GM12878 (cell line): ENCODE measurements around the gene TMEM40. TPM values are rescaled to one million over a fixed set of nuclear protein-coding genes. Genes with fewer than 3 reads are reported as not detected.

Source experiments
- ATAC-seq: fragments of 200-7000 bp; cut with Tn5 transposase; 3 replicates; pipeline ENCODE4 v1.9.1; 2020; ENCODE audit warnings: mild to moderate bottlenecking, moderate library complexity
- BruUV-seq: library from RNA; stranded (reverse); fragments of 400-500 nt; replicated peaks from 2 replicates; lab custom pipeline; 2021; lab: Mats Ljungman, UMichigan
- CTCF ChIA-PET: fragments of 300-600 bp; sonication (Branson Sonifier 250); formaldehyde crosslinking; extraction: SDS; loops from one replicate; lab custom pipeline; 2021; ENCODE audit warnings: inconsistent platforms; lab: Yijun Ruan, JAX
- POLR2A ChIA-PET: fragments of 350-600 bp; formaldehyde crosslinking; extraction: SDS; loops from one replicate; lab custom pipeline; 2021; ENCODE audit warnings: inconsistent platforms; lab: Charles Lee
- RAD21 ChIA-PET: fragments of 300-600 bp; sonication (Branson Sonifier 250); formaldehyde crosslinking; loops from one replicate; lab custom pipeline; 2023; ENCODE audit warnings: antibody characterized with exemption; ENCODE audit not compliant: unreplicated experiment; lab: Charles Lee
- SMC1A ChIA-PET: fragments of 300-600 bp; sonication (Branson Sonifier 250); formaldehyde crosslinking; loops from one replicate; lab custom pipeline; 2023; ENCODE audit not compliant: unreplicated experiment, uncharacterized antibody; lab: Charles Lee
- DNase-seq: peaks from one replicate; pipeline ENCODE4 v3.0.0-alpha.2; 2011; ENCODE audit warnings: low read depth, low spot score
- FAIRE-seq: peaks from 3 replicates; lab custom pipeline; 2011; peaks lifted over from hg19 to GRCh38; lab: Jason Lieb, UNC
- H2AFZ ChIP-seq: 2 replicates; pipeline ENCODE4 v1.6.0; 2011; ENCODE audit warnings: low read depth, low read length, control low read depth; ENCODE audit not compliant: control insufficient read depth
- H3K27ac ChIP-seq: 2 replicates; pipeline ENCODE4 v1.5.1; 2011; ENCODE audit warnings: control low read depth; ENCODE audit not compliant: control insufficient read depth, insufficient read depth
- H3K27me3 ChIP-seq, 2 experiments: replicated peaks in 1 of 2; 2 replicates each; pipeline versions ENCODE4 v1.6.0 to v1.6.1; 2011; ENCODE audit warnings: low read length in 1 of 2; ENCODE audit not compliant: control insufficient read depth in 2 of 2, insufficient read depth in 2 of 2
- H3K36me3 ChIP-seq, 2 experiments: 2 replicates each; pipeline ENCODE4 v1.5.1; 2011; ENCODE audit warnings: low read length in 1 of 2; ENCODE audit not compliant: control insufficient read depth in 2 of 2, insufficient read depth in 2 of 2
- H3K4me1 ChIP-seq: 2 replicates; pipeline ENCODE4 v1.6.1; 2011; ENCODE audit warnings: mild to moderate bottlenecking, low read length, moderate library complexity, mixed read lengths; ENCODE audit not compliant: control insufficient read depth, insufficient read depth
- H3K4me2 ChIP-seq: 2 replicates; pipeline ENCODE4 v1.6.0; 2011; ENCODE audit warnings: control low read depth; ENCODE audit not compliant: control insufficient read depth, insufficient read depth
- H3K4me3 ChIP-seq: fragments of 200-600 bp; sonication (generic); 2 replicates; pipeline ENCODE4 v1.5.1; 2016
- H3K79me2 ChIP-seq: 2 replicates; pipeline ENCODE4 v1.6.0; 2011; ENCODE audit warnings: low read length; ENCODE audit not compliant: control insufficient read depth, insufficient read depth
- H3K9ac ChIP-seq: 2 replicates; pipeline ENCODE4 v1.8.0; 2011; ENCODE audit warnings: low read length, control low read depth, mixed read lengths; ENCODE audit not compliant: control insufficient read depth, insufficient read depth
- H3K9me3 ChIP-seq: replicated peaks from 3 replicates; pipeline ENCODE4 v1.5.1; 2011; ENCODE audit warnings: mild to moderate bottlenecking, low read length; ENCODE audit not compliant: control insufficient read depth, insufficient read depth
- H4K20me1 ChIP-seq: 2 replicates; pipeline ENCODE4 v1.6.0; 2011; ENCODE audit not compliant: control insufficient read depth, insufficient read depth
- CEBPZ ChIP-seq: fragments of 150-350 bp; IDR thresholded peaks from 2 replicates; pipeline ENCODE4 v1.6.1; 2016; ENCODE audit warnings: low read depth, low read length
- GATAD2B ChIP-seq: fragments of 450-650 bp; conservative IDR thresholded peaks from 2 replicates; pipeline ENCODE4 v1.6.1; 2017; ENCODE audit warnings: low read depth, mild to moderate bottlenecking, moderate library complexity
- IRF5 ChIP-seq: fragments of 450-650 bp; IDR thresholded peaks from 2 replicates; pipeline ENCODE4 v1.6.1; 2017; ENCODE audit warnings: borderline replicate concordance
- LARP7 ChIP-seq: fragments of 450-650 bp; IDR thresholded peaks from 2 replicates; pipeline ENCODE4 v1.6.1; 2017; ENCODE audit warnings: mild to moderate bottlenecking
- PAX8 ChIP-seq: fragments of 450-650 bp; IDR thresholded peaks from 2 replicates; pipeline ENCODE4 v1.6.1; 2017; ENCODE audit warnings: mild to moderate bottlenecking, moderate library complexity
- PKNOX1 ChIP-seq: fragments of 450-650 bp; IDR thresholded peaks from 2 replicates; pipeline ENCODE4 v1.6.1; 2016; ENCODE audit warnings: mild to moderate bottlenecking
- POLR2AphosphoS5 ChIP-seq: IDR thresholded peaks from 2 replicates; pipeline ENCODE4 v1.6.1; 2011; ENCODE audit warnings: mild to moderate bottlenecking, low read length, inconsistent platforms
- RCOR1 ChIP-seq: conservative IDR thresholded peaks from 2 replicates; pipeline ENCODE4 v1.6.1; 2012; ENCODE audit warnings: low read depth, low read length, improper control_type of control experiment
- SPI1 ChIP-seq: IDR thresholded peaks from 2 replicates; pipeline ENCODE4 v1.6.1; 2011; ENCODE audit warnings: low read depth, mild to moderate bottlenecking, low read length, moderate library complexity, borderline replicate concordance; ENCODE audit not compliant: insufficient read depth
- WGBS: methylation state at CpG from one replicate; pipeline ENCODE4 v1.1.6; 2016; ENCODE audit warnings: low lambda C conversion rate; ENCODE audit not compliant: insufficient replicate concordance, insufficient coverage; ENCODE audit errors: missing lambda C conversion rate; 5-methylcytosine and 5-hydroxymethylcytosine counted together
- in situ Hi-C: fragments of 300-500 bp; cut with MboI; formaldehyde crosslinking; loops from 9 replicates; pipeline ENCODE4 v1.14.3; 2018; ENCODE audit warnings: mixed read lengths
- intact Hi-C: fragments of 100-400 bp; cut with micrococcal nuclease; formaldehyde crosslinking; loops from one replicate; pipeline ENCODE4 v1.14.2; 2022; ENCODE audit not compliant: unreplicated experiment
- polyA plus RNA-seq, 11 experiments: library from polyadenylated mRNA; depleted of rRNA in 4 of 11; unstranded in 6 of 11; stranded (reverse) in 5 of 11; fragments of >200 nt; fragmentation: Nextera tagmentation in 4 of 11; fragmentation: Illumina TruSeq in 1 of 11; extraction: Ambion mirVana in 4 of 11; extraction: Trizol in 1 of 11; gene quantifications; 1 replicate in 1 of 11; 2 replicates in 10 of 11; pipeline versions ENCODE4 v1.2.1 to v1.2.3, GENCODE V29; 2011 to 2016; ENCODE audit warnings: inconsistent platforms in 2 of 11, missing spikeins in 2 of 11, low read depth in 1 of 11
- total RNA-seq, 4 experiments: library from RNA; depleted of rRNA in 3 of 4; stranded (reverse); fragments of >200 nt in 3 of 4; fragmentation: Illumina TruSeq in 1 of 4; extraction: Trizol in 1 of 4; gene quantifications; 2 replicates each; pipeline versions ENCODE4 v1.2.1 to v1.2.3, GENCODE V29; 2013 to 2021

TMEM40 gene
- total and polyA plus RNA-seq, 10 of the 15 experiments (the other 5 are each of a cell fraction or from before 2014, with no cell fraction given) = 0.10 to 0.46 (median 0.27) TPM; not detected in 3

GRCh38 chr3:12782172-12782815, 23.2 kb upstream of the TMEM40 start:
- in situ Hi-C loops = no loop called here
- Histone ChIP-seq H3K4me3 (no peak overlapping the region), H3K9me3 (no peaks in the 10 kb centered on the region), H3K79me2 (no peaks in the 10 kb centered on the region), H4K20me1 (no peaks in the 10 kb centered on the region), H3K9ac (no peak overlapping the region), H3K27ac (no peak overlapping the region), H3K4me1 (no peaks in the 10 kb centered on the region), H3K36me3 (no peaks in the 10 kb centered on the region), H2AFZ (no peak overlapping the region), H3K27me3 (peaks cover 2 to 4% of the 10 kb centered on the region in 2 experiments; a peak in 2 of 4 replicates), H3K4me2 (no peak overlapping the region)
- CTCF ChIA-PET = interaction anchor here (0.9 kb wide), 1 partner anchor 8 kb away, joined by 4 read pairs; no protein-coding TSS in a partner anchor
- SMC1A ChIA-PET = interaction anchor here (0.7 kb wide), 1 partner anchor 59 kb away, joined by 3 read pairs; the partner anchor contains the start of gene RPL32
- intact Hi-C loops = no loop called here
- DNase-seq = no peak
- TF ChIP-seq LARP7 (no peak), PKNOX1 (peak; percentile 45), POLR2AphosphoS5 (no peak), SPI1 (no peak)
- BruUV-seq = no TSS peak
- POLR2A ChIA-PET = no interaction called here
- WGBS = 45% methylated on average over 6 of the region's 6 CpGs
- peak; percentile 36; the same call in 1 of the 3 replicates for ATAC-seq
- FAIRE-seq = no peak
- RAD21 ChIA-PET = interaction anchor here (0.6 kb wide), 1 partner anchor 21 kb away, joined by 3 read pairs; no protein-coding TSS in a partner anchor

DNA sequence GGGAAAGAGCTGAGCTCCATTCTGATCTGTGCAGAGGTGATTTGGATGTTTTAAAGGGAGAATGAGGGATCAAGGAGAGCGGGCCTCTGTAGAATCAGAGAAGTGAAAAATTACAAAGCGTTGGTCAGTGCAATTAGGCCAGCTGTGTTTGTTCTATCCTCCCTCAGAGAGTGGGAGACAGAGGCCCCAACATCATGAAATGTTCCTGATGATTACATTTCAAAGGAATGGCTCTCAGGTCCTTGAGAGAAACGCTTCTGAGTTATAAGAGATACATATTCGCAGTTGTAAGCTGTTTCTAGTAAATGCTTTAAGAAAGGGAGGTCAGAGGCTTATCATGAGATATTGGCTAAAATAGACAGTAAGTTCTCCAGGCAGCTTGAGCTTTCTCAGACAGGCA, 21.7 kb upstream of the TMEM40 start:
- H3K4me1 ChIP-seq = no peaks in the 10 kb centered on the region
- ChIA-PET SMC1A (interaction anchor here (0.6 kb wide), 1 partner anchor 52 kb away, joined by 4 read pairs; no protein-coding TSS in a partner anchor), RAD21 (interaction anchor here (1.7 kb wide), 1 partner anchor 29 kb away, joined by 3 read pairs; no protein-coding TSS in a partner anchor), CTCF (interaction anchor here (0.6 to 1.3 kb wide), 4 partner anchors 11 to 467 kb away, joined by 3 to 4 read pairs (median 3); partner anchors contain the start of gene RPL32), POLR2A (no interaction called here)
- no peak overlapping the region for H3K4me2 ChIP-seq
- DNase-seq = no peak
- no peaks in the 10 kb centered on the region for H4K20me1 ChIP-seq
- H3K27me3 ChIP-seq = peaks cover 2 to 4% of the 10 kb centered on the region in 2 experiments; a peak in 2 of 4 replicates
- H3K9me3 ChIP-seq = no peaks in the 10 kb centered on the region
- H3K9ac ChIP-seq = no peak overlapping the region
- 18% methylated on average over 4 of the region's 4 CpGs for WGBS
- no peak overlapping the region for H3K4me3 ChIP-seq
- in situ Hi-C loops (no loop called here), intact Hi-C loops (no loop called here)
- no peak overlapping the region for H3K27ac ChIP-seq
- ATAC-seq = no peak
- no peak overlapping the region for H2AFZ ChIP-seq
- H3K79me2 ChIP-seq = no peaks in the 10 kb centered on the region
- H3K36me3 ChIP-seq = no peaks in the 10 kb centered on the region
- no TSS peak for BruUV-seq
- FAIRE-seq = no peak
- TF ChIP-seq GATAD2B (no peak), IRF5 (no peak), LARP7 (no peak), CEBPZ (no peak), PAX8 (no peak), RCOR1 (no peak)
